SIG-M5 (cell line): ENCODE data around the gene ITPR2.
"Not testable (repeated sequence)": the region's sequence is repeated elsewhere in the genome, so short reads cannot be mapped to it uniquely, and the experiment has no call there.

ENCODE experiments used
- DNase-seq: peaks from one replicate; lab custom pipeline; 2025; lab: John Stamatoyannopoulos, UW

Gene ITPR2

DNA sequence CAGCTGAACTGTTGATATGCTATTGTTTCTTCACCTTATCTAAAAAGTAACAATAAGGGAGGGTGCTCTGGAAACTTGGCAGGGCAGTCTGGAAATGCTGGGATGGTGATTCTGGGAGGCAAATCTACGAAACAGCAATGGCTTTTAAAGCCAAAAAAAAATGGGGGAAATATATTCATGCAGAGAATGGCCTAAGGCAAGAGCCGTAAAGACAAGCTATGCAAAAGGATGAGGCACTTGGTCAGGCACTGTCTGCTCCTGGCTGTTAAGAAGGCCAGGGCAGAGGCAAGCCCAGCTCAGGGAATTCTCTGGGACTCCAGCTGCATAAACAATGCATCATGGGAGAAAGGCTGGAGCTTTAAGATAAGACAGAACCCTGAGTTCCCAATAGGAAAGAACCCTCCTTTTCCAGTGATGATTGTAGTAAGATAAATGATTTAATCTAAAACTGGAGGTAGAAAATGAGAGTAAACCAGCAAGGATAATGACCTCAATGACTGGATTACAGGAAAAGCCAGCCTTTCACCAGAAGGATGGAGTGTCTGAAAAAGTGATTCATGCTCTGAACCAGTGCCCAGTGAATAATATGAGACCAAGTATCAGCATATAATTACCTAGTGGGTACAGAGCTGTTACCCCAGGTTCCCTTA is 46.0 kb downstream of the ITPR2 start:
- DNase-seq, result no peak

DNA sequence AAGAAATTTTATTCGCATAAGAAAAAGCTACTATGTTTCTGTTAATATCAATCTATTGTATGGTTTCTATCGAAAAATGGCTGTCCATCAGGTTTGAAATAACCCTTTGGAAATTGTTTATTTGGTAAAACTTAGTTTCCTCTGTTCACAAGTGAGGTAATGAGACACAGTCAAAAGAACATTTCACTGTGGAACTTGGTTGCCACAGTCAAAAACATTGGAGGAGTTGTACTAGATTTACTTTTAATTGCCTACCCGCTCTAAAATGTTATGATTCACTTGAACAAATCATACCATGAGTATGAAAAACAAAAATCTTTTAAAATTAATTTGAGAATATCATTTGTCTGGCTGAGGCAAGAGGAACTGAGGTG is 46.5 kb downstream of the ITPR2 start:
- DNase-seq, result no peak

DNA sequence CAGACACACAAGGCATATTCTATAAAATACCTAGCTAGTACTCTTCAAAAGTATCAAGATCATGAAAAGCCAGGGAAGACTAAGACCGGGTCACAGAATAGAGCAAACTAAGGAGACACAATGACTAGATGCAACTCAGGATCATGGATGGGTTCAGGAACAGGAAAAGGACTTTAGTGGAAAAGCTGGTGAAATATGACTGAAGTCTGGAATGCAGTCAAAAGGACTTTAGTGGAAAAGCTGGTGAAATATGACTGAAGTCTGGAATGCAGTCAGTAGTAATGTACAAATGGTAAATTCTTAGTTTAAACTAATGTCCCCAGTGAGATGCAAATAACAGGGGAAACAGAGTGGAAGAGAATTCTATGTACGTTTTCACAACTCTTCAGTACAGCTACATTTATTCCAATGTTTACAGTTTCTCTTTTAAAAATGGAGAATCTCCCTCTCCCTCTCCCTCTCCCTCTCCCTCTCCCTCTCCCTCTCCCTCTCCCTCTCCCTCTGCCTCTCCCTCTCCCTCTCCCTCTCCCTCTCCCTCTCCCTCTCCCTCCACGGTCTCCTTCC is 49.1 kb downstream of the ITPR2 start:
- DNase-seq, result not testable (repeated sequence)

DNA sequence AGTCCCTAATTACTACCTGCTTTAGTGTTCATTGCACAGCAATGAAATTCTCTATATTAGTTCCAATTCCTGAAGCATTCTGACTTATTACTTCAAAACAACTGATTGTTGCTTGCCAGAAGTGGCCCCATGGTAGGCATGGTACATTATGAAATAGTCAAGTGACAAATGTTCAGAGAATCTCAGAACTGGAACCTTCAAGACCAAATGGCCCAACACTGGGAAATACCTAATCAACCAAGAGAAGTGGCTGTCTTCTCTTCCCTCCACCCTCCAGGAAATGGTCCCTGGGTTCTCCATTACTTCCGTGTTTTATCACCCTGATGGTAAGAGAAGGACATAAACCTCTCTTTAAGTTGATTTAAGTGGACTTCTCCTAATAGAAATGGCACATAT is 49.9 kb downstream of the ITPR2 start:
- no peak for DNase-seq

DNA sequence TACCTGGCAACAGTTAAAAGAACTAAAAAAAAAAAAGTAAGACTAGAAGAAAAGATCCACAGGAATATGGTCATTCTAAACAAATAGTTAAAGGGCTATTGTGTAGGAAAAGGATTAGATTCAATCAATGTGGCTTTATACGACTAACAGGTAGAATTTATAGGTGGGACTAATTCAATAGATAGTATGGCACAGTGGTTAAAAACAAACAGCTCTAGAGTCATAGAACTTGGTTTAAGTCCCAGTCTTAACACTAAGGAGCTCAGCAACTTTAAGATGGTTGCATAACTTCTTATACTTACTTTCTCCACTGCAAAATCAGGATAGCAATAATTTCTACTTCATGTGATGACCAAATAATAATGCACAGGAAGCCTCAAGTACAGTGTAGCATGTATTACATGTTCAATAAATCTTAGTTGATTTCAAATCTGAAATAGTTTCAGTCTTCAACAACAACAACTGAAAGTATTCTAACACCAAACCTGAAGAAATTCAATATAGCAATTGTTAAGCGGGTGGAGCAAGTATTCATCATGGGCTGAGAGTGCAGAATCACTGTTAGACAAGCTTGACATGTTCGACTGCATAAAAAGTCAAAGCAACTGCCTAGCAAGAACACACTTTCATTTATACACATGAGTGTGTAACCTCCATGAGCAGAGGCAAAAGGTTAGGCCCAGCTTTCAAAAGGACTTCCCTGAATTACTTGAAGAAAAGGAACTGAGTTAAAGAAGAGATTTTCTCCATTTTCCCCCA is 50.4 kb downstream of the ITPR2 start:
- no peak for DNase-seq

DNA sequence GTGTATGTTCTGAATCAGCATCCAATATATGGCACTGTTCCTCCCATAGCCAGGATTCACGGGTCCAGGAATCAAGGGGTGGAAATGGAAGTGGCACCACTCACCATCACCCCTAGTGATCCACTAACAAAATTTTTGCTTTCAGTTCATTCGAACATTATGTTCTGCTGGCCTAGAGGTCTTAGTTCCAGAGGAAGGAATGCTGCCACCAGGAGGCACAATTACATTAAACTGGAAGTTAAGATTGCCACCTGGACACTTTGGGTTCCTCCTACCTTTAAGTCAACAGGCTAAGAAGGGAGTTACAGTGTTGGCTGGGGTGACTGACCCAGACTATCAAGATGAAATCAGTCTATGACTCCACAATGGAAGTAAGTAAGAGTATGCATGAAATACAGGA is 52.3 kb downstream of the ITPR2 start:
- not testable (repeated sequence) for DNase-seq

DNA sequence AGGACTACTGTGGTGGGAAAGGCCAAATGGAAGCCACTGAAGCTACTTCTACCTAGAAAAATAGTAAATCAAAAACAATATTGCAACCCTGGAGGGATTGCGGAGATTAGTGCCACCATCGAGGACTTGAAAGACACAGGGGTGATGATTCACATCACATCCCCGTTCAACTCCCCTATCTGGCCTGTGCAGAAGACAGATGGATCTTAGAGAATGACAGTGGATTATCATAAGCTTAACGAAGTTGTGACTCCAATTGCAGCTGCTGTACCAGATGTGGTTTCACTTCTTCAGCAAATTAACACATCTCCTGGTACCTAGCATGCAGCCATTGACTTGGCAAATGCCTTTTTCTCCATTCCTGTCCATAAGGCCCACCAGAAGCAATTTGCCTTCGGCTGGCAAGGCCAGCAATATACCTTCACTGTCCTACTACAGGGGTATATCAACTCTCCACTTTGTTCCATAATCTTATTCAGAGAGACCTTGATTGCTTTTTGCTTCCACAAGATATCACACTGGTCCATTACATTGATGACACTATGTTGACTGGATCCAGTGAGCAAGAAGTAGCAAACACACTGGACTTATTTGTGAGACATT is 54.7 kb downstream of the ITPR2 start:
- not testable (repeated sequence) for DNase-seq

DNA sequence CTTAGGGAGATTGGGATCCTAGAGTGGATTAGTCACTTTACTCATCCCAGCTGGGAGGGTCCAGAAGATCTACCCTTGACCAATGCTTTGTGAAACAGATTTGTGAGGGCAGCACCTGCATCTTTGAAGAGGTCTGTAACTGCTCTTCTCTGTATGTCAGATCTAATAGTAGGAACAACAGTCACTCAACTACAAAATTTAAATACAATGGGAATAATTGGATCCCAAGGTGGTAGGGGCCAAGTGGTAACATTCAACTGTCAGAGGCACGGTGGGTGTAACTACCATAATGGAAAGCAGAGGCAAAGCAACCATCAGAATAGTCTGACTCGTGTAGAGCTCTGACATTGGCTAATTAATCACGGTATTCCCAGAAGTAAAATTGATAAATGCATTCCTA is 55.8 kb downstream of the ITPR2 start:
- no peak for DNase-seq

DNA sequence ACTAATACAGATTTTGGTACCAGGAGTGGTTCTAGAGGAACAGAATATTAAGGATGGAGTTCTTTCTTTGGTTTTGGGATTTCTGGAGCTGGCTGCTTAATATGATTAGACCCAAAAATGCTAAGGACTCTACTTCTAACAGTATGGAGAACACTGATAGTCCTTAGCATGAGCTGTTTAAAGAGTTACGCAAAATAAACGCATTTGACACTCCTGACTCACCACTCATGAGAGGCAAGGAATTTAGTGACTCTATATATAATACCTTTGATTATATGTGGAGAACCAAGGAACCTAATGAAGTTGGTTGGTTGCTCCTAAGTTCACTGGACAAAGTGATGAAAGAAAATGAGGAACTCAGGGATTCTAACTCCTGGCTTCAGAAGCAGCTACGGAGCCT is 57.0 kb downstream of the ITPR2 start:
- DNase-seq, result not testable (repeated sequence)

DNA sequence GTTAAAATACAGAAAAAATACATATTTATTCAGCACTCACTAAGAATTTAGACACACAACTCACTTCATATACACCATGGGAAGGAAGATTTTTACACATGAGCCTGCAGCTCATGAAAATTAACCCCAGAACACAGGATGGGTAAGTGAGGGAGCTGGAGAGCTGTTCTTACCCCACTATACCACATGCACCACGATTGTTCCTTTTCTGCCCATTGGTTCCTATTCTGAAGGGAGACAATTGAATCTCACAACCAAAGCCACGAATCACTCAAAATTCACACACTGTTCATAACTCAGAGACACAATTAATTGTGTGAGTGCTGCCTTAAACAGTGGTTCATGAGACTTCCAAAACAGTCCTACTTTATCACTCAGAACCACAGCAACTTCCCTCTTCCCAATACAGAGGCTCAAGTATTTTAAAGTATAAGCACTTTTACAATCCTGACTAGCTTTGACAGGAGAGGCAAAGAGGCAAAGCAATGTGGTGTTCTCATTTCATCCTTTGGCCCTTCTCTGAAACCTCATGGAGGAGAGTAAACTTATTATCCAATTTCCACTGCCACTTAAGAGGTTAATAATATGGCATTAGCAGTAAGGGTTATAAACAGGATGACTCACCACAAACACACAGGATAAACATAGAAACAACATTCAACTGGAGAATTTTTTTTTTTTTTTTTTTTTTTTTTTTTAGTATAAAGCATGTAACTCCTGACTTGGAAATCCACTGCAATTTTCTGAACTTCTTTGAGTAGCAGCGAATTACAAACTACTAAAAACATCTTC is 59.5 kb downstream of the ITPR2 start:
- DNase-seq, result no peak

DNA sequence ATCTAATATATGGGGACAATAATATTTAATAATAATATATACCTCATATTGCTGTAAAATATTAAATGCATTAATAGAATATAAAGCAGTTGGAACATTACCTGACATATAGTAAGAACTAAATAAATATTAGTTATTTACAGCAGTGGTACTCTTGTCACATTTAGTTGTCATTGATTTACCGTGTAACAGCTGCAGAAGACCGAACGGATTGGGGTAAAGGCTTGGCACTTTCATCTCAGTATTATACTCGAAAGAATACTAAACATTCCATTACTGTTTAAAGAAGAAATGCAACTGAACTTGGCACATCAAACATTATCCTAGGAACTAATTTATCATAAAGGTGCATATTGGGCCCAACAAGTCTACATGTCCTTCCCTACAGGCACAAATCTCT is 61.1 kb downstream of the ITPR2 start:
- DNase-seq, result no peak

DNA sequence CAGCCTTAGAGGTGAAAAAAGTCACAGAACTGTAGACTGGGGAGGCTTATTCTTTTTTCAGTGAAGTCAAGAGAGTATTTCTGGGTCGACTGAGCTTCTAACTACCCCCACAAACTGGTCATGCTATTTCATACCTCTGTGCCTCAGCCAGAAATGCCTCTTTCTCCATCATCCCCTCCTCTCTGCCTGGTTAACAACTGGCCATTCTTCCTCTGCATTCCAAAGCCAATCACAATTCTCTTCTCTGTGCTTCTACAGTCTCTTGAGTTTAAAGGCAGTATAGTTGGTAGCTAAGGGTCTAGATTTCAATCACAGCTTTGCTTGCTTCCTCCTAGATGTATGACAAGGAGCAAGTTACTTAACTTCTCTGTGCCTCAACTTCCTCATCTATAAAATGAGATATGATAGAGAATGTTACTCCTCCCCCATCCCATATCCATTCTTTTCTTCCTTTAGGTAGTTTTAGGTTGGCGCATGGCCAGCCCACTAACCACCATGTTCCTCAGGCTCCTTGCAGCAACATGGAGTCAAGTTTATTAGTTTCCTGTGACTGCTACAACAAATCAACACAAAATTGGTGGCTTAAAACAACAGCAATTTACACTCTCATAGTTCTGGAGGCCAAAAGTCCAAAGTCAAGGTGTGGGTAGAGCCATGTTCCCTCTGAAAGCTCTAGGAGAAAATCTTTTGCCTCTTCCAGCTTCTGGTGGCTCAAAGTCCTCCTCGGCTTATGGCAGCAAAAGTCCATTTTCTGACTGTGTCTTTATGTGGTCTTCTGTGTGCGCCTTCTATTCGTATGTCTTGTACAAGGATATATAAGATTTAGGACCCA is 62.5 kb downstream of the ITPR2 start:
- no peak for DNase-seq

DNA sequence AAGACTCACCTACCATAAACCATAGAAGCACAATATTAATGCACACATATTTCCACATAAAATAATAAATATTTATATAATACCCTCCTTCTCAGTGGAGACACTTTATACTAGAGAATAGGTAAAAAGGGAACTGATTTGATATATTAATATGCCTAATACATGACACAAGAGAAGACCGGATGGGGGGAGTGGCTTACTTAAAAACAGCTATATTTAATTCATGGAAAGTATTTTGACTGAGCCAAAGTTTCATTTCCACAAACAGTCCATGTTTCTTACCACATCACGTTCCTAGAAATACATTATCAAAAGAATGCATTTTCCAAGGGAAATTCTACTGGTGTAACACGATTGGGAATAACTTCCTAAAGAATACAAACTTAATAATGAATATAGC is 63.4 kb downstream of the ITPR2 start:
- no peak for DNase-seq

DNA sequence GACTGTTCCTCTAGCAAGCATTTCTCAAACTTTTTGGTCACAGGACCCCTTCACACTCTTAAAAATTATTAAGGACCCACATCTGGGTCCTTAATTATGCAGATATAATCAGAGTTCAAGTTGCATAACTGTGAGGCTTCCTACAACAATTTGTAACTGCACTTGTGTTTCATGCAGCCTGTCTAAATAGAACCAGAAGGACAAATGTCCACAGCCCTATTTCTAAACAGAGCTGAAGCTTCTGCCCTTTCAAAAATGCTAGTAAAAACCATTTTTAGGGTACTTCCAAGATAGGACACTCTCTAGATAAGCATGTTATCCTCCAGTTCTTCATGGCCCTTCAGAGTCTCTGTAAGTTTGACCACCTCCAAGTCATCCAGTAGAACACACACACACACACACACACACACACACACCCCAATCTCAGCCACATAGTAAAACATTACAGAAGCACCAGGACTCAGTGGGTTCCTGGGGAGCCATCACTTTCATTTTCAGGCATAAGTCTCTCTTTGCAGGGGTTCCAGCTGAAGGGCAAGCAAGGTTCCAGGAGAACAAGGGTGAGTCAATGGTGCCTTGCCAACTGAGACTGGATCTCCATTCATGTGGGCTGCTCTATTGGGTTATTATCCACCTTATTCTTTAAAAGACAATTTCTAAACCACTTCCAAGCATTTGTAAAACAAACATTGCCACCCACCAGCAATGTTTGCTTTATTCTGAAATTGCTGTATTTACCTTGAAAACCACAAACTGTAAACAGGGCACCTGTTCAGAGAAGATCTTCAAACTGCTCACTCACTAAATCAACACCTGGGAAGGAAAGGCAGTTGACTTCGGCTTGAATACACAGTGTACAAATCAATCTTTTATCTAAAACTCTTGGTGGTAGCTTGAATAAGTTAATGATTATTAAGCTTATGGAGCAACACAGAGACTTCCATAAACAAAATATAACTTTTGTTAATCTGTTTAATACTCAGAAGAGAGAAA is 64.1 kb downstream of the ITPR2 start:
- no peak for DNase-seq

DNA sequence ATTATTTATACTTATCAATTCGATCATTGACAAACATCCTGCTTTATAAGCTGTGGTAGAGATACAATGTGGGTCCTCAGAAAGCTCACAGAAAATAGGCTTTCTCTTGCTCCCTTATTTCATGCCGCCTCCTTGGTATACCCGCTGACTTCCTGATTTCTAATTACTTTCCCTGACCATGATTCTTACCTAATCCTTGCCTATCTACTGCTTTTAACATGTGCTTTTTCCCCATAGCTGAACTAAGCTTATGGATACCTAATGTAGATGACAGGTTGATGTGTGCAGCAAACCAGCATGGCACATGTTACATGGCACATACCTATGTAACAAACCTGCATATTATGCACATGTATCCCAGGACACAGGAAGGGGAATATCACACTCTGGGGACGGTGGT is 65.1 kb downstream of the ITPR2 start:
- DNase-seq, result no peak

DNA sequence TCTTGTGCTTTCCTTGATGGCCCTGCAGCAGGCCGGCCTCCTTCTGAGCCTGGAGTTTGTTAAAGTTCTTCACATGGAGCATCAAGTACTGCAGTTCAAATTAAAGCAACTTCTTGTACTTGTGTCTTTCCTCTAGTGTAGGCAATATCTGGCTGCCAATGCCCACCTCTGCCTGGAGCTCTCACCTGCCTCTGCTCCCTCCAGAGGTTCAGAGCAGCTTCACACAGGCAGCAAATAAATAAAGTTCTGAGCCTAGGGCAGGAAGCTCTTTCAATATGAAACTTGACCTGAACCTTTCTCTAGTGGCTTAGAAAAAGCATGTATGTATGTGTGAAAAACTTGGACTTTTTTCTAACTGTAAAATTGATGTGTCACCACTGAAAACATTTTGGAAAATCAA is 65.9 kb downstream of the ITPR2 start:
- DNase-seq, result no peak

DNA sequence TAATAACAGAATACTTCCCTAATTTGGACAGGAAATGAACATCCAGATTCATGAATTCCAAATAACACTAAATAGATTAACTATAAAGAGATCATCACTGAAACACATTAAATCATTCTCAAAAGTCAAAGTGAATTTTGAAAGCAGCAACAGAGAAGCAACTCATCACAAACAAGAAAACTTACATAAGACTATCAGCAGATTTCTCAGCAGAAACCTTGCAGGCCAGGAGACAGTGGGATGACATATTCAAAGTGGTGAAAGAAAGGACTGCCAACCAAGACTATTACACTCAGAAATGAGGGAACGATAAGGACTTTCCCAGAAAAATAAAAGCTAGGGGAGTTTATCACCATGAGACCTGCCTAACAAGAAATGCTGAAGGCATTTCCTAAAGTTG is 70.8 kb downstream of the ITPR2 start:
- no peak for DNase-seq

DNA sequence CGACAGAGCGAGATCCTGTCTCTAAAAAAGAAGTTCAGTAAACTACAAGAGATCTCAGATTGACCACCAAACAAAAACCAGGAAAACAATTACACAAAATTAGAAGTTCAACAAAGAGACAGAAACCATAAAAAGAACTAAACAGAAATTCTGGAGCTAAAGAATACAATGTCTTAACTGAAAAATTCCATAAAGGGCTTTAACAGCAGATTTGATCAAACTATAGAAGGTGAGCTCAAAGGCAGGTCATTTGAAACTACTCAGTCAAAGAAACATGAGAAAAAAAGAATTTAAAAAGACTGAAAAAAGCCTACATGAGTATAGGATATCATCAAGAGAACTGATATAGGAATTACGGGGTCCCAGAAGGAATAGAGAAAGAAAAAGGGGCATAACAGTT is 71.2 kb downstream of the ITPR2 start:
- no peak for DNase-seq

DNA sequence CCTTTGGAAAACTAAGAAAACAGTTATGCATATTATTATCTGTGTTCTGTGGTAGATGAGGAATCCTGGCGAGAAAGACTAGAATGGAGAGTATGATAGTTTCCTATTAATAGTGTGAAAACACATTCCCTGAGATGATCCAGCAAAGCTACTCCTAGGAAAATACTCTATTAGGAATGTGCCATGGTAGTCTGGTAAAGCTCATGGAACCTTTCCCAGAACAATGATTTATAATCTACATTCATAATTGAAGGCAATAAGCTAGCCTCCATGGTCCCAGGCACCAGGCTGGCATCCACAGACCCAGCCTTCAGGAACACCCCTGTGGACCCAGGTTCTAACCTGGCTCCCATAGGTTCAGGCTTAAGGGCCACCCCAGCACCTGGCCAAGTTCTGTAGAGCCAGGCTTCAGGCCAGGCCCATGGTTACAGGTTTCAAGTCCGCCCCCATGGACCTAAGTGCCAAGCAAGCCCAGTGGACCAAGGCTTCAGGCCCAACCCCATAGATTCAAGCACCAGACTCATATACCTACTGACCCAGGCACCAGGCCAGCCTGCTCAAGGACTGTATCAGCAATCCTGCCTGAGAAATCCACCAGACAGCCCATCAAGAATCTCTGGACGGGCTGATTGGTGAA is 72.2 kb downstream of the ITPR2 start:
- DNase-seq, result no peak

DNA sequence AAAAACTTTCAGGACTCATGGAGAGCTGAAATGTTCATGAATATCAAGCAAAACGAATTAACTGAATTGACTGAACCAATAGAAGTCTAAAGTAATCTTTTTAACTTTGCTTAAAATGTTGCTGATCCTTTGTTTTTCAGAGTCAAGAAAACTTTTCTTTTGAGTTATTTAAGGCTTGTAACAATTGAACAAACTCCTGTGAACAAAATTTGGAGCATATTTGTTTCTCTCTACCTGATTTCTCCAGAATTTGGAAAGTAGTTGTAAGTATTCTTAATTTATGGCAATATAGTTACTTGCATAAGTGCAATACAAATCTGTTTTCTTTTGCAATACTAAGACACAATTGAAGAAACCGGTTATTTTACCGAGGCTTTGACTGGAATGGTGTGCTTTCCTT is 77.6 kb downstream of the ITPR2 start:
- not testable (repeated sequence) for DNase-seq
